Breast epithelium (tissue), 3 donors: Measurements from ENCODE around the gene SRRT.

Source experiments
- POLR2A ChIP-seq: fragments of 450-650 bp; IDR thresholded peaks from one replicate; pipeline ENCODE4 v1.6.1; 2016; ENCODE audit warnings: antibody characterized with exemption, mild to moderate bottlenecking, moderate library complexity
- POLR2AphosphoS5 ChIP-seq, 3 donors: sonication (generic); formaldehyde crosslinking; IDR thresholded peaks; one replicate each; pipeline ENCODE4 v1.6.1; 2017; ENCODE audit warnings: antibody characterized with exemption in 3 of 3
- TF ChIP-seq, protein P1 (sequence below), 3 donors: fragments of 450-650 bp; IDR thresholded peaks; one replicate each; pipeline ENCODE4 v1.5.1; 2016 to 2017; ENCODE audit warnings: antibody characterized with exemption in 3 of 3, mild to moderate bottlenecking in 3 of 3, moderate library complexity in 3 of 3

DNA sequence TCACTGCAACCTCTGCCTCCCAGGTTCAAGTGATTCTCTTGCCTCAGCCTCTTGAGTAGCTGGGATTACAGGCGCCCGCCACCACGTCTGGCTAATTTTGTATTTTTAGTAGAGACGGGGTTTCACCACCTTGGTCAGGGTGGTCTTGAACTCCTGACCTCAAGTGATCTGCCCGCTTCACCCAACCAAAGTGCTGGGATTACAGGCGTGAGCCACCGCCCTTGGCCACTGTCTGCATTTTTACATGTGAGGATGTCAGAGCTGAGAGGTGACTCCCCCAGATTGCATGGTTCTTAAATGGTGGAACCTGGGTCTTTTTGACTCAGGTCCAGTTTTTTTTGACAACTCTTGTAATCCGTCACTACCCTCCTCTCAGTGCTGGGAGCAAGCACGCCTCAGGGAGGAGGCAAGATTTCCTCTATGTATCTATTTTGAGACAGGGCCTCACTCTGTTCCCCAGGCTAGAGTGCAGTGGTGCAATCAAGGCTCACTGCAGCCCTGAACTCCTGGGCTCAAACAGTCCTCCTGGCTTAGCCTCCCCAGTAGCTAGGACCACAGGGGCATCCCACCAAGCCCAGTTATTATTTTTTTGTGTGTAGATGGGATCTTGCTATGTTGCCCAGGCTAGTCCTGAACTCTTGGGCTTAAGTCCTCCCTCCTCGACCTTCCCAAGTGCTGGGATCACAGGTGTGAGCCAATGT lies 1.2 kb upstream of the SRRT start:
- TF ChIP-seq POLR2A = no peak
- TF ChIP-seq, protein P1, sequence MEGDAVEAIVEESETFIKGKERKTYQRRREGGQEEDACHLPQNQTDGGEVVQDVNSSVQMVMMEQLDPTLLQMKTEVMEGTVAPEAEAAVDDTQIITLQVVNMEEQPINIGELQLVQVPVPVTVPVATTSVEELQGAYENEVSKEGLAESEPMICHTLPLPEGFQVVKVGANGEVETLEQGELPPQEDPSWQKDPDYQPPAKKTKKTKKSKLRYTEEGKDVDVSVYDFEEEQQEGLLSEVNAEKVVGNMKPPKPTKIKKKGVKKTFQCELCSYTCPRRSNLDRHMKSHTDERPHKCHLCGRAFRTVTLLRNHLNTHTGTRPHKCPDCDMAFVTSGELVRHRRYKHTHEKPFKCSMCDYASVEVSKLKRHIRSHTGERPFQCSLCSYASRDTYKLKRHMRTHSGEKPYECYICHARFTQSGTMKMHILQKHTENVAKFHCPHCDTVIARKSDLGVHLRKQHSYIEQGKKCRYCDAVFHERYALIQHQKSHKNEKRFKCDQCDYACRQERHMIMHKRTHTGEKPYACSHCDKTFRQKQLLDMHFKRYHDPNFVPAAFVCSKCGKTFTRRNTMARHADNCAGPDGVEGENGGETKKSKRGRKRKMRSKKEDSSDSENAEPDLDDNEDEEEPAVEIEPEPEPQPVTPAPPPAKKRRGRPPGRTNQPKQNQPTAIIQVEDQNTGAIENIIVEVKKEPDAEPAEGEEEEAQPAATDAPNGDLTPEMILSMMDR (IDR thresholded peaks at IDR 0.05) = no peak
- no peak for TF ChIP-seq POLR2AphosphoS5 (IDR thresholded peaks at IDR 0.05)
